Measurements from ENCODE around the gene MAML1.

- TF ChIP-seq POLR2A (IDR thresholded peaks at IDR 0.05) (no peak), POLR2AphosphoS5 (IDR thresholded peaks at IDR 0.05) (no peak)
- TF ChIP-seq, protein P1, sequence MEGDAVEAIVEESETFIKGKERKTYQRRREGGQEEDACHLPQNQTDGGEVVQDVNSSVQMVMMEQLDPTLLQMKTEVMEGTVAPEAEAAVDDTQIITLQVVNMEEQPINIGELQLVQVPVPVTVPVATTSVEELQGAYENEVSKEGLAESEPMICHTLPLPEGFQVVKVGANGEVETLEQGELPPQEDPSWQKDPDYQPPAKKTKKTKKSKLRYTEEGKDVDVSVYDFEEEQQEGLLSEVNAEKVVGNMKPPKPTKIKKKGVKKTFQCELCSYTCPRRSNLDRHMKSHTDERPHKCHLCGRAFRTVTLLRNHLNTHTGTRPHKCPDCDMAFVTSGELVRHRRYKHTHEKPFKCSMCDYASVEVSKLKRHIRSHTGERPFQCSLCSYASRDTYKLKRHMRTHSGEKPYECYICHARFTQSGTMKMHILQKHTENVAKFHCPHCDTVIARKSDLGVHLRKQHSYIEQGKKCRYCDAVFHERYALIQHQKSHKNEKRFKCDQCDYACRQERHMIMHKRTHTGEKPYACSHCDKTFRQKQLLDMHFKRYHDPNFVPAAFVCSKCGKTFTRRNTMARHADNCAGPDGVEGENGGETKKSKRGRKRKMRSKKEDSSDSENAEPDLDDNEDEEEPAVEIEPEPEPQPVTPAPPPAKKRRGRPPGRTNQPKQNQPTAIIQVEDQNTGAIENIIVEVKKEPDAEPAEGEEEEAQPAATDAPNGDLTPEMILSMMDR (IDR thresholded peaks at IDR 0.05), result no peak
Observed at GRCh38 chr5:179805529-179806249, 73.1 kb downstream of the MAML1 start.
